ENCODE data around the gene C12orf56.

GRCh38 chr12:64229240-64229639 is 161.3 kb downstream of the C12orf56 start:
- no peak for TF ChIP-seq SNAI2 (CRISPR knock-in tag; IDR thresholded peaks at IDR 0.05)
- no peak for TF ChIP-seq ZNF8 (CRISPR knock-in tag; IDR thresholded peaks at IDR 0.05)
- TF ChIP-seq POU6F1 (CRISPR knock-in tag; IDR thresholded peaks at IDR 0.05; ENCODE audit: borderline replicate concordance, low read depth), result no peak
- no peak for TF ChIP-seq ZFP3 (CRISPR knock-in tag; IDR thresholded peaks at IDR 0.05)
- TF ChIP-seq, protein P1, sequence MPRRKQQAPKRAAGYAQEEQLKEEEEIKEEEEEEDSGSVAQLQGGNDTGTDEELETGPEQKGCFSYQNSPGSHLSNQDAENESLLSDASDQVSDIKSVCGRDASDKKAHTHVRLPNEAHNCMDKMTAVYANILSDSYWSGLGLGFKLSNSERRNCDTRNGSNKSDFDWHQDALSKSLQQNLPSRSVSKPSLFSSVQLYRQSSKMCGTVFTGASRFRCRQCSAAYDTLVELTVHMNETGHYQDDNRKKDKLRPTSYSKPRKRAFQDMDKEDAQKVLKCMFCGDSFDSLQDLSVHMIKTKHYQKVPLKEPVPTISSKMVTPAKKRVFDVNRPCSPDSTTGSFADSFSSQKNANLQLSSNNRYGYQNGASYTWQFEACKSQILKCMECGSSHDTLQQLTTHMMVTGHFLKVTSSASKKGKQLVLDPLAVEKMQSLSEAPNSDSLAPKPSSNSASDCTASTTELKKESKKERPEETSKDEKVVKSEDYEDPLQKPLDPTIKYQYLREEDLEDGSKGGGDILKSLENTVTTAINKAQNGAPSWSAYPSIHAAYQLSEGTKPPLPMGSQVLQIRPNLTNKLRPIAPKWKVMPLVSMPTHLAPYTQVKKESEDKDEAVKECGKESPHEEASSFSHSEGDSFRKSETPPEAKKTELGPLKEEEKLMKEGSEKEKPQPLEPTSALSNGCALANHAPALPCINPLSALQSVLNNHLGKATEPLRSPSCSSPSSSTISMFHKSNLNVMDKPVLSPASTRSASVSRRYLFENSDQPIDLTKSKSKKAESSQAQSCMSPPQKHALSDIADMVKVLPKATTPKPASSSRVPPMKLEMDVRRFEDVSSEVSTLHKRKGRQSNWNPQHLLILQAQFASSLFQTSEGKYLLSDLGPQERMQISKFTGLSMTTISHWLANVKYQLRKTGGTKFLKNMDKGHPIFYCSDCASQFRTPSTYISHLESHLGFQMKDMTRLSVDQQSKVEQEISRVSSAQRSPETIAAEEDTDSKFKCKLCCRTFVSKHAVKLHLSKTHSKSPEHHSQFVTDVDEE (CRISPR knock-in tag; IDR thresholded peaks at IDR 0.05), result no peak
- TF ChIP-seq PPARA (CRISPR knock-in tag; IDR thresholded peaks at IDR 0.05; ENCODE audit: borderline replicate concordance), result no peak
- TF ChIP-seq TCF4 (CRISPR knock-in tag; IDR thresholded peaks at IDR 0.05; ENCODE audit: borderline replicate concordance), result no peak
- TF ChIP-seq PATZ1 (CRISPR knock-in tag; IDR thresholded peaks at IDR 0.05; ENCODE audit: borderline replicate concordance), result no peak
- TF ChIP-seq ZFP30 (CRISPR knock-in tag; IDR thresholded peaks at IDR 0.05), result no peak
- TF ChIP-seq TOX (CRISPR knock-in tag; IDR thresholded peaks at IDR 0.05; ENCODE audit: borderline replicate concordance), result no peak
